Activated CD8-positive, alpha-beta memory T cell treated with anti-CD3 and anti-CD28 coated beads for 36 hours (primary cell): ENCODE measurements around the gene PLEKHA8. TPM values are rescaled to one million over a fixed set of nuclear protein-coding genes. Genes with fewer than 3 reads are reported as not detected.

Experiments
- CTCF ChIA-PET: fragments of 350-600 bp; sonication (Branson Sonifier 250); formaldehyde crosslinking; loops from one replicate; lab custom pipeline; 2021; ENCODE audit warnings: antibody characterized with exemption; lab: Charles Lee
- POLR2A ChIA-PET: fragments of 350-600 bp; sonication (Branson Sonifier 250); formaldehyde crosslinking; loops from one replicate; lab custom pipeline; 2021; ENCODE audit warnings: antibody characterized with exemption; lab: Charles Lee
- total RNA-seq, 2 experiments: library from RNA; stranded (reverse); gene quantifications; one replicate each; pipeline ENCODE4 v1.2.3, GENCODE V29; 2021

The PLEKHA8 gene
- total RNA-seq, 2 experiments from 2014 or later: 12.4 to 13.5 TPM

- ChIA-PET POLR2A (no interaction called here), CTCF (no interaction called here)
These were observed 127.3 kb downstream of the PLEKHA8 start for GRCh38 chr7:30155481-30155880.

- CTCF ChIA-PET: interaction anchor here (0.8 kb wide), 1 partner anchor 95 kb away, joined by 3 read pairs; no protein-coding TSS in a partner anchor
- POLR2A ChIA-PET: no interaction called here
These were observed 129.0 kb downstream of the PLEKHA8 start for GRCh38 chr7:30157204-30157603.

- CTCF ChIA-PET: no interaction called here
These were observed 131.0 kb downstream of the PLEKHA8 start for GRCh38 chr7:30159163-30159562.

GRCh38 chr7:30159698-30160143 lies 131.5 kb downstream of the PLEKHA8 start:
- POLR2A ChIA-PET: no interaction called here
- CTCF ChIA-PET: no interaction called here

More at GRCh38 chr7:30159163-30159562, 131.0 kb downstream of the PLEKHA8 start:
- POLR2A ChIA-PET: no interaction called here

GRCh38 chr7:30160329-30160728 lies 132.1 kb downstream of the PLEKHA8 start:
- CTCF ChIA-PET: no interaction called here
- POLR2A ChIA-PET: no interaction called here

GRCh38 chr7:30162133-30162532 lies 133.9 kb downstream of the PLEKHA8 start:
- CTCF ChIA-PET: interaction anchor here (1.5 kb wide), 1 partner anchor 160 kb away, joined by 4 read pairs; no protein-coding TSS in a partner anchor
- POLR2A ChIA-PET: interaction anchor here (1.5 to 2.0 kb wide), 2 partner anchors 27 to 117 kb away, joined by 4 to 5 read pairs; partner anchors contain the start of gene MTURN

- ChIA-PET POLR2A (interaction anchor here (1.5 to 2.0 kb wide), 2 partner anchors 28 to 117 kb away, joined by 4 to 5 read pairs; partner anchors contain the start of gene MTURN), CTCF (interaction anchor here (0.6 to 1.5 kb wide), 2 partner anchors 160 to 393 kb away, joined by 3 to 4 read pairs; no protein-coding TSS in a partner anchor)
These were observed 134.5 kb downstream of the PLEKHA8 start for GRCh38 chr7:30162622-30163124.

GRCh38 chr7:30163231-30163894 lies 135.2 kb downstream of the PLEKHA8 start:
- POLR2A ChIA-PET: interaction anchor here (1.3 to 2.0 kb wide), 3 partner anchors 29 to 122 kb away, joined by 4 to 5 read pairs (median 4); partner anchors contain the start of gene MTURN
- CTCF ChIA-PET: interaction anchor here (0.6 to 1.5 kb wide), 4 partner anchors 115 to 401 kb away, joined by 3 to 4 read pairs (median 4); no protein-coding TSS in a partner anchor

- CTCF ChIA-PET: interaction anchor here (0.9 to 1.2 kb wide), 2 partner anchors 400 to 404 kb away, joined by 3 to 4 read pairs; no protein-coding TSS in a partner anchor
- POLR2A ChIA-PET: interaction anchor here (1.3 kb wide), 1 partner anchor 121 kb away, joined by 4 read pairs; no protein-coding TSS in a partner anchor
These were observed 136.4 kb downstream of the PLEKHA8 start for GRCh38 chr7:30164567-30164966.

GRCh38 chr7:30165590-30165989 lies 137.4 kb downstream of the PLEKHA8 start:
- ChIA-PET CTCF (interaction anchor here (1.6 kb wide), 1 partner anchor 16 kb away, joined by 5 read pairs; no protein-coding TSS in a partner anchor), POLR2A (no interaction called here)

- ChIA-PET POLR2A (no interaction called here), CTCF (interaction anchor here (1.6 kb wide), 1 partner anchor 16 kb away, joined by 5 read pairs; no protein-coding TSS in a partner anchor)
These were observed 138.1 kb downstream of the PLEKHA8 start for GRCh38 chr7:30166155-30166840.

- ChIA-PET POLR2A (no interaction called here), CTCF (interaction anchor here (1.6 kb wide), 1 partner anchor 15 kb away, joined by 5 read pairs; no protein-coding TSS in a partner anchor)
These were observed 138.6 kb downstream of the PLEKHA8 start for GRCh38 chr7:30166841-30167235.

- POLR2A ChIA-PET: no interaction called here
- CTCF ChIA-PET: no interaction called here
These were observed 139.7 kb downstream of the PLEKHA8 start for GRCh38 chr7:30167901-30168300.

GRCh38 chr7:30168835-30169573 lies 140.8 kb downstream of the PLEKHA8 start:
- CTCF ChIA-PET: no interaction called here
- POLR2A ChIA-PET: no interaction called here

GRCh38 chr7:30169579-30169978 lies 141.4 kb downstream of the PLEKHA8 start:
- CTCF ChIA-PET: no interaction called here
- POLR2A ChIA-PET: no interaction called here

GRCh38 chr7:30170476-30171205 lies 142.4 kb downstream of the PLEKHA8 start:
- ChIA-PET POLR2A (no interaction called here), CTCF (no interaction called here)

- POLR2A ChIA-PET: no interaction called here
- CTCF ChIA-PET: no interaction called here
These were observed 143.7 kb downstream of the PLEKHA8 start for GRCh38 chr7:30171766-30172447.

- POLR2A ChIA-PET: no interaction called here
- CTCF ChIA-PET: no interaction called here
These were observed 144.2 kb downstream of the PLEKHA8 start for GRCh38 chr7:30172451-30172850.
